Measurements from ENCODE around the gene RPS6KA1.

- TF ChIP-seq EZH2phosphoT487 (IDR thresholded peaks at IDR 0.05; ENCODE audit: low read length): no peak
- TF ChIP-seq, protein P1, sequence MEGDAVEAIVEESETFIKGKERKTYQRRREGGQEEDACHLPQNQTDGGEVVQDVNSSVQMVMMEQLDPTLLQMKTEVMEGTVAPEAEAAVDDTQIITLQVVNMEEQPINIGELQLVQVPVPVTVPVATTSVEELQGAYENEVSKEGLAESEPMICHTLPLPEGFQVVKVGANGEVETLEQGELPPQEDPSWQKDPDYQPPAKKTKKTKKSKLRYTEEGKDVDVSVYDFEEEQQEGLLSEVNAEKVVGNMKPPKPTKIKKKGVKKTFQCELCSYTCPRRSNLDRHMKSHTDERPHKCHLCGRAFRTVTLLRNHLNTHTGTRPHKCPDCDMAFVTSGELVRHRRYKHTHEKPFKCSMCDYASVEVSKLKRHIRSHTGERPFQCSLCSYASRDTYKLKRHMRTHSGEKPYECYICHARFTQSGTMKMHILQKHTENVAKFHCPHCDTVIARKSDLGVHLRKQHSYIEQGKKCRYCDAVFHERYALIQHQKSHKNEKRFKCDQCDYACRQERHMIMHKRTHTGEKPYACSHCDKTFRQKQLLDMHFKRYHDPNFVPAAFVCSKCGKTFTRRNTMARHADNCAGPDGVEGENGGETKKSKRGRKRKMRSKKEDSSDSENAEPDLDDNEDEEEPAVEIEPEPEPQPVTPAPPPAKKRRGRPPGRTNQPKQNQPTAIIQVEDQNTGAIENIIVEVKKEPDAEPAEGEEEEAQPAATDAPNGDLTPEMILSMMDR (IDR thresholded peaks at IDR 0.05; ENCODE audit: low read length): no peak
Observed at GRCh38 chr1:26571381-26571780, 41.8 kb downstream of the RPS6KA1 start.

Measured in MM.1S (cell line).